Suppressor macrophage (primary cell): ENCODE results near the gene DNAJC11.
"Not testable (repeated sequence)": the region's sequence is repeated elsewhere in the genome, so short reads cannot be mapped to it uniquely, and the experiment has no call there.

Experiments
- DNase-seq, 4 experiments: peaks; one replicate each; pipeline ENCODE4 v3.0.0-alpha.2; 2020 to 2022
- total RNA-seq, 17 experiments: gene quantifications; one replicate each; lab custom pipeline; 2026; ENCODE audit warnings: mixed read lengths in 6 of 17, inconsistent platforms in 3 of 17; lab: John Stamatoyannopoulos, UW

Gene DNAJC11
- 31.3 to 99.2 (median 66.8) reads per million in 17 experiments for total RNA-seq

DNA sequence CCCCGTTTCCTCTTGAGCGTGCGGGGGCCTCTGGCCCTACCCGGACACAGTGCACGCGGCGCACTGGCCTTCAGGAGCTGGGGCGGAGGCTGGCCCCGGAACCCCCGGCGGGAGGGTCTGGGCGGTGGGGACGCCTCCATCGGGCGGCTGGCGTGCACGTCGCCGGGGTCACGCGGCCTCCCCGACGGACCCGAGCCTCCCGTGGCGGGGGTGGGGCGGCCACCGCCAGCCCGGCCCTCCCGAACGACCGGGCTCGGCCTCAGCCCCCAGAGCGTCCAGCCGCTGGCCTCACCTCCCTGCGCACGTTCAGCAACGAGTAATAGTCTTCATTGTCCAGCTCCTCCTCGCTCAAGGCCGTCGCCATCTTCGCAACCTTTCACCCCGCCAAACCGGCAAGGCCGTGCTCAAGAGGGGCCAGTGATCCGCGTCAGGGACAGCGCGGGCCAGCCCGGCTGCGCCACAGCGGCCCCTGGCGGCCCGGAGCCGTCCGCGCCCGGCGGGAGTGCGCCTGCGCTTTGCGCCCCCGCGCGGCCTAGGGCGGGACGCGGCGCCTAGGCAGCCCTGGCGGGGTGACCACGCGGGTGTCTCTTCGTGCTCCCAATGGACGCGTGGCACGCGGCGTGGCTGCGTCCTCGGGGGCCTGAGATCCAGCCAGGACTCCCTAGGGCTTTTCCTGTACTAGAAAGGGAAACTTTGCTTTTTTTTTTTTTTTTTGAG, at the start of gene DNAJC11:
Gene DNAJC11, minus strand, starts transcription at position 380 of the 717 bp plus-strand sequence. Its CDS starts 16 bp downstream, at position 364.
- DNase-seq, result peak; percentile 94 to 97 (median 96)

GRCh38 chr1:6750490-6750889, 48.9 kb upstream of the DNAJC11 start:
- no peak for DNase-seq

GRCh38 chr1:6747674-6748073, 46.1 kb upstream of the DNAJC11 start:
- peak in 3 of 4 experiments; percentile 38 to 62 (median 51) for DNase-seq

- peak in 3 of 4 experiments; percentile 30 to 47 (median 41) for DNase-seq
Measured at GRCh38 chr1:6745073-6745472, 43.5 kb upstream of the DNAJC11 start.

GRCh38 chr1:6743189-6744101, 41.8 kb upstream of the DNAJC11 start:
- peak; percentile 74 to 89 (median 82) for DNase-seq

DNA sequence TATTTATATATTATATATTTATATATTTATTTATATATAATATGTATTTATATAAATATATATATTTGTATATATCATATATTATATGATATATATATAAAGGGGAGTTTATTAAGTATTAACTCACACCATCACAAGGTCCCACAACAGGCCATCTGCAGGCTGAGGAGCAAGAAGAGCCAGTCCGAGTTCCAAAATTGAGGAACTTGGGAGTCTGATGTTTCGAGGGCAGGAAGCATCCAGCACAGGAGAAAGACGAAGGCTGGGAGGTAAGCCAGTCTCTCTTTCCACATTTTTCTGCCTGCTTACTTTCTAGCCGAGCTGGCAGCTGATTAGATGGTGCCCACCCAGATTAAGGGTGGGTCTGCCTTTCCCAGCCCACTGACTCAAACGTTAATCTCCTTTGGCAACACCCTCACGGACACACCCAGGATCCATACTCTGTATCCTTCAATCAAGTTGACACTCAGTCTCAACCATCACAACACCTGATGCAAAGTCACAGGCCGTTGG, 41.1 kb upstream of the DNAJC11 start:
- peak; percentile 47 to 56 (median 54) for DNase-seq

- no peak for DNase-seq
Measured at GRCh38 chr1:6738987-6739676, 37.5 kb upstream of the DNAJC11 start.

DNA sequence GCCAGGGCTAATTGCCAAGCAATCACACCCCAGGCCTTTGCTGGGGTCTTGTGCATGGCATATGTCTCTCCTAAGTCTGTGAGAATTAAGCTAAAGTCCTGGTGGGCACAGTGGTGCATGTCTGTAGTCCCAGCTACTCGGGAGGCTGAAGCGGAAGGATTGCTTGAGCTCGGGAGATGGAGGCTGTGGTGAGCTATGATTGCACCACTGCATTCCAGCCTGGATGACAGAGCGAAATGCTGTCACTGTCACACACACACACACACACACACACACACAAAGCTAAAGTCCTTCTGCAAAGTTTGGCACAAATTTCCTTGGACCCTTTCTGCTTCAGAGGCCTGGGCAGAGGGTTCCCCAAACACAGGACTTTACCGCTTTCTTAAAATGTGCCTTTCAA, 31.3 kb upstream of the DNAJC11 start:
- no peak for DNase-seq

DNA sequence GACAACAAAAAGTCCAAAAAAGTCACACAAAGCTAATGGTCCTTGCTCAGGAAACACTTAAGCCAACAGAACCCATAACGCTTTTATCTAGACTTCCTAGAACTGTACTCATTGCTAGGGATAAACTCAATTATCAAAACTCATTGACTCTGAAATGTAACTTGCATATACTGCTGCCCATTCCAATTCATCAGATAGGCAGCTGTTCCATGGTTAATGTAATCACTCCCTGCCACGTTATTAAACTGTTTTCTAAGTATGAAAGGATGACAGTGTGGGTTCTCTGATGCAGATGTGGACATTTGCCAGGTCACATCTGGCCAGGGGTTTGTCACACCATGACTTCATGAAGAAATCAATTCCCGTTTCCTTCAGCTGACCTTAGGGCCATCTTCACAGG, 30.3 kb upstream of the DNAJC11 start:
- DNase-seq, result no peak

DNA sequence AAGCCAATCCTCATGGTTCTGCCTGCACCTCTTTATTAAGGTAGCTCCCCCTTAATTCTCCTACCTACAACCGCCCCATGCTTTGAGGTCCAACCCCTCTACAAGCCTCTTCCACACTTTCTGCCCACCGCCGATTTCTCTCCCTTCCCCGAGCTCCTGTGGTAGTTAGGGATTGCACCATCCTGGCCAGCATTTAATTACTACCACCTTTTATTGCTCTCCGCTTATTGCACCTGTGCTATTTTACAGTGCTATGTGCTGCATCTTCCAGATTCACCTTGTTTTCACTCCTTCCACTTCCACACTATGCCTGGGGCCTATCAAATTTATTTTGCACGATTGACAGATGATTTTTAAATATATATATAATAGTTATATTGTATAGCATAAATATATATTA, 29.3 kb upstream of the DNAJC11 start:
- DNase-seq, result no peak

DNA sequence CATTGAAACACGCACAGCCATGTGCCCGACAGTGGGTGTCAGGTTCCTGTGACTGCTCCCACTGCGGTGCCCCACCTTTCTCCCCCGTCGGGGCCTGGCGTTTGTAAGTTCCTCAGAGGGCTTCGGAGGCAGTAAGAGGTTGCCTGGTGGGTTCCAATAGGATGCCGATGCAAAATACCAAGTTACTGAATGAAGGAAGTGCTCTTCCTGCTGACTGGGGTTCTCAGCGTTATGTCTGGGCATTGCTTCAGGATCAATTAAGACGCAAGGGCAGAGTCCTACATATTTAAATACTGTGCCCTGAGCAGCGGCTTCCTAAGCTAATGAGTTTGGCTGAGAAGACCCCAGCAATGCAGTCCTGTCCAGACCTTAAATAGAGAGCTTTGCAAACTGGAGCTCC, 28.9 kb upstream of the DNAJC11 start:
- no peak for DNase-seq

DNA sequence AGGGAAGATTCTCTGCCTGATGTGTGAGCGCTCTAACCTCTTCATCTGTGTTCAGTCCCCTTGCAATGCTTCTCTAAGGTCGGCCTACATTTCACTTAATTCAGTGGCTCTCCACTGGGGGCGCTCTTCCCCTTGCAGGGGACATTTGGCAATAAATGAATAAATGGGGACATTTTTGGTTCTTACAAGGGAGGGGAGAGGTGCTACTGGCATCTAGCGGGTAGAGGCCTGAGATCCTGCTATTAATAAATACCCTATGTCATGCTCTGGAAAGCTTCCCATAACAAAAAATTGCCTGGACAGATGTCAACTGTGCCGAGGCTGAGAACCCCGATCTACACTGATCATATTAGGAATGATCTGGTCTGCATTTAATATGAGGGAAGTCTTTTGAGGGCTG, 25.9 kb upstream of the DNAJC11 start:
- peak; percentile 85 to 90 (median 86) for DNase-seq

GRCh38 chr1:6726253-6726652, 24.6 kb upstream of the DNAJC11 start:
- no peak for DNase-seq

DNA sequence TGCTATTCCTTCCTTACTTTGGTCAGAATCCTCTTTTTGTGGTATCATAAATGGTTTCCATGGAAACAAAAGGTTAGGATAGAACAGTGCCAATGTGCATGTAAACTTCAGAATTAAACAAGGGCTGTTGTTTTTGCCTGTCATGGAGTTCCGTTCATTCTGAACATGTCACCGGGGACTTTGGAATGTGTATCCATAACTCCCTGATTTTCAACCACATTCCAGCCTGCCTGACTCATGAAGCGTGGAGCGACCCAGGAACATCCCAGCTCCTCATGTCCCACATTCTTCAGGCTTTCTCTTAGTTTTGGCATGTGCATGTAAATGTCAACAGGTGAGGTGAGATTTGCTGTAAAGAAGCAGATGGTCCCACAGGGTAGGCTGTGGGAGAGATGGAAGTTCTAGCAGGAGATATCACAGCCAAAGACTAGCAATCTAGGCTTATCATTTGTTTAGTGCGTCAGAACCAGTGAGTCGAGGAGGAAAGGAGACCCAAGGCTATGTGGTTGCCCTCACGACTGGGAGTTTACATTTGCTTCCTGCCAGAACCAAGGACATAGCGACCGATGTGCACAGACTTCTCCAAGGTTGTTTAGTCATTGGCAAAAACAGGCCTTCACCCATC, 23.0 kb upstream of the DNAJC11 start:
- no peak for DNase-seq

GRCh38 chr1:6723621-6724428, 22.2 kb upstream of the DNAJC11 start:
- no peak for DNase-seq

GRCh38 chr1:6711174-6711573, 9.6 kb upstream of the DNAJC11 start:
- DNase-seq, result no peak

GRCh38 chr1:6704746-6705145, 3.1 kb upstream of the DNAJC11 start:
- DNase-seq, result no peak

- DNase-seq, result no peak
Measured at GRCh38 chr1:6703016-6703415, 1.4 kb upstream of the DNAJC11 start.

DNA sequence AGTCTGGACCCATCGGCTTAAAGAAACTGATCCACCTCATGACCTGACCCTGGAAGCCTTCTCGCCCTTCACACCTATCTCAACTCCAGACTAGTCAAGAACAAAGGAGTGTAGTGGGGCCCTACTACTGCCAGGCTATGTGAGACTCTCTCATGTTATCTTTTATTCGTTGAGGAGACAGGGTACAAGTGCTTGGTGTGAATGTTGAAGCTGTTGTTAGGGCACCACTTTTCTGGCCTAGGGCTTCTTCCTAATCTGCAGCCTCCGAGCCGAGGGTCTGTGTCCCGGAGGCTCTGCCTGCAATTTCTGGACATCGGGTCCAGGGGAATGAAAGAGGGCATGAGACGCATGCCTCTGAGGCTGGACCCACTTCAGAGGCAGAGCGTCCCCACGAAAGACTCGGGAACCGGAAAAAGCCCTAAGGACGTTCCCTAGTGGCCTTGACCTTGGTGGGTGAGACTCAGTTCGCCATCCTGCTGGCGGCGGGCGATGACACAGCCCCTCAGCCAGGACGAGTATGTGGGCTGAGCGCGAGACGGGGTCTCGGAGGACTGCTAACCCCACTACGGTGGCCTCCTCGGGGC, 671 bp downstream of the DNAJC11 start:
- peak in 1 of 4 experiments; percentile 25 for DNase-seq

GRCh38 chr1:6699915-6700314, 1.7 kb downstream of the DNAJC11 start:
- not testable (repeated sequence) for DNase-seq

- no peak for DNase-seq
Measured at GRCh38 chr1:6695868-6696267, 5.7 kb downstream of the DNAJC11 start.
